HepG2 (cell line): Measurements from ENCODE around the gene MGAT2. TPM values are rescaled to one million over a fixed set of nuclear protein-coding genes. Genes with fewer than 3 reads are reported as not detected.

Experiments
- ATAC-seq: fragments of 200-7000 bp; cut with Tn5 transposase; 3 replicates; pipeline ENCODE4 v1.9.1; 2020; ENCODE audit warnings: mild to moderate bottlenecking, moderate library complexity
- BruUV-seq: library from RNA; stranded (reverse); fragments of 400-500 nt; replicated peaks from 2 replicates; lab custom pipeline; 2021; lab: Mats Ljungman, UMichigan
- CTCF ChIA-PET: fragments of 300-600 bp; formaldehyde crosslinking; extraction: SDS; loops from one replicate; lab custom pipeline; 2021; ENCODE audit warnings: low total read pairs, inconsistent platforms, low intra/inter-chr PET ratio; lab: Yijun Ruan, JAX
- POLR2A ChIA-PET: fragments of 350-600 bp; sonication (Branson Sonifier 250); formaldehyde crosslinking; loops from one replicate; lab custom pipeline; 2020; ENCODE audit warnings: antibody characterized with exemption, inconsistent platforms; lab: Yijun Ruan, JAX
- DNase-seq: peaks from one replicate; pipeline ENCODE4 v3.0.0-alpha.2; 2015; ENCODE audit warnings: low spot score
- FAIRE-seq: peaks from 3 replicates; lab custom pipeline; 2011; peaks lifted over from hg19 to GRCh38; lab: Jason Lieb, UNC
- H2AFZ ChIP-seq: one replicate; pipeline ENCODE4 v1.6.1; 2011; ENCODE audit warnings: low read length, inconsistent platforms
- H3K27ac ChIP-seq: fragments of 300-600 bp; 3 replicates; pipeline ENCODE4 v1.8.0; 2011; ENCODE audit warnings: mixed run types, mild to moderate bottlenecking, mixed read lengths, low read length, inconsistent platforms; ENCODE audit not compliant: insufficient read depth; ENCODE audit errors: extremely low read length
- H3K27me3 ChIP-seq, 2 experiments: fragments of 200-600 bp in 1 of 2; 2 replicates in 1 of 2; 3 replicates in 1 of 2; pipeline versions ENCODE4 v1.6.0 to v1.8.0; 2011; ENCODE audit warnings: low read length in 2 of 2, mild to moderate bottlenecking in 2 of 2, moderate library complexity in 2 of 2, inconsistent platforms in 1 of 2; ENCODE audit not compliant: insufficient read depth in 2 of 2, control insufficient read depth in 1 of 2
- H3K36me3 ChIP-seq, 2 experiments: fragments of 200-600 bp in 1 of 2; replicated peaks in 1 of 2; 2 replicates in 1 of 2; 3 replicates in 1 of 2; pipeline versions ENCODE4 v1.5.1 to v1.8.0; 2011; ENCODE audit warnings: low read length in 2 of 2, inconsistent platforms in 1 of 2; ENCODE audit not compliant: insufficient read depth in 2 of 2, control insufficient read depth in 1 of 2
- H3K4me1 ChIP-seq: 2 replicates; pipeline ENCODE4 v1.5.1; 2012; ENCODE audit warnings: low read length, inconsistent platforms; ENCODE audit not compliant: insufficient read depth
- H3K4me2 ChIP-seq: 2 replicates; pipeline ENCODE4 v1.6.0; 2011; ENCODE audit warnings: low read depth, low read length, inconsistent platforms
- H3K4me3 ChIP-seq, 3 experiments: fragments of 200-600 bp in 1 of 3; sonication (generic), shearing (Covaris generic) in 1 of 3; replicated peaks in 1 of 3; 2 replicates each; pipeline ENCODE4 v1.5.1; 2011 to 2016; ENCODE audit warnings: low read length in 3 of 3, inconsistent platforms in 2 of 3, low read depth in 2 of 3, mild to moderate bottlenecking in 2 of 3, control low read depth in 1 of 3, mixed read lengths in 1 of 3; ENCODE audit not compliant: insufficient read depth in 1 of 3
- H3K79me2 ChIP-seq: one replicate; pipeline ENCODE4 v1.6.1; 2011; ENCODE audit warnings: low read length, inconsistent platforms; ENCODE audit not compliant: insufficient read depth
- H3K9ac ChIP-seq: 2 replicates; pipeline ENCODE4 v1.6.0; 2011; ENCODE audit warnings: mild to moderate bottlenecking, low read depth, low read length, inconsistent platforms; ENCODE audit not compliant: insufficient read depth
- H3K9me3 ChIP-seq: 2 replicates; pipeline ENCODE4 v1.5.1; 2012; ENCODE audit warnings: mild to moderate bottlenecking, low read length
- H4K20me1 ChIP-seq: 2 replicates; pipeline ENCODE4 v1.6.0; 2011; ENCODE audit warnings: inconsistent platforms, mild to moderate bottlenecking, low read length, moderate library complexity; ENCODE audit not compliant: insufficient read depth
- AHR ChIP-seq: IDR thresholded peaks from 2 replicates; pipeline ENCODE4 v1.6.1; 2018; ENCODE audit warnings: missing genetic modification reagents, missing compliant biosample characterization
- FOSL2 ChIP-seq: sonication (generic); formaldehyde crosslinking; IDR thresholded peaks from 2 replicates; pipeline ENCODE4 v1.4.0; 2020; ENCODE audit warnings: missing genetic modification reagents
- GATAD1 ChIP-seq: IDR thresholded peaks from 2 replicates; pipeline ENCODE4 v1.6.1; 2016; ENCODE audit warnings: missing genetic modification reagents, missing compliant biosample characterization
- POLR2G ChIP-seq: fragments of 200-400 bp; formaldehyde crosslinking; IDR thresholded peaks from 2 replicates; pipeline ENCODE4 v1.6.1; 2018; ENCODE audit warnings: mild to moderate bottlenecking, low read depth, low read length, moderate library complexity
- RBFOX2 ChIP-seq: fragments of 200-400 bp; formaldehyde crosslinking; IDR thresholded peaks from 2 replicates; pipeline ENCODE4 v1.6.1; 2017; ENCODE audit warnings: low read depth, mild to moderate bottlenecking, low read length
- SRSF4 ChIP-seq: fragments of 200-400 bp; formaldehyde crosslinking; IDR thresholded peaks from one replicate; pipeline ENCODE4 v1.6.1; 2018; ENCODE audit warnings: mild to moderate bottlenecking, low read depth, low read length, moderate library complexity; ENCODE audit not compliant: poor library complexity, severe bottlenecking
- ZBTB21 ChIP-seq: sonication (generic); formaldehyde crosslinking; IDR thresholded peaks from 2 replicates; pipeline ENCODE4 v1.4.0; 2020; ENCODE audit warnings: missing genetic modification reagents
- ZIK1 ChIP-seq: sonication (generic); formaldehyde crosslinking; IDR thresholded peaks from 2 replicates; pipeline ENCODE4 v1.5.0; 2020; ENCODE audit warnings: mild to moderate bottlenecking, low read depth, missing genetic modification reagents, borderline replicate concordance
- ZNF207 ChIP-seq: fragments of 450-650 bp; IDR thresholded peaks from 2 replicates; pipeline ENCODE4 v1.6.1; 2016; ENCODE audit warnings: antibody characterized with exemption, borderline replicate concordance
- ZNF326 ChIP-seq: sonication (generic); formaldehyde crosslinking; IDR thresholded peaks from 2 replicates; pipeline ENCODE4 v1.4.0; 2020; ENCODE audit warnings: missing genetic modification reagents, borderline replicate concordance
- ZNF747 ChIP-seq: sonication (generic); formaldehyde crosslinking; IDR thresholded peaks from 2 replicates; pipeline ENCODE4 v1.8.1; 2023; ENCODE audit warnings: missing genetic modification reagents, mild to moderate bottlenecking, borderline replicate concordance
- ZNF784 ChIP-seq: sonication (generic); formaldehyde crosslinking; IDR thresholded peaks from 2 replicates; pipeline ENCODE4 v1.5.1; 2020; ENCODE audit warnings: missing genetic modification reagents, mild to moderate bottlenecking, borderline replicate concordance
- WGBS: methylation state at CpG from one replicate; pipeline ENCODE4 v1.1.6; 2017; ENCODE audit warnings: low lambda C conversion rate; 5-methylcytosine and 5-hydroxymethylcytosine counted together
- in situ Hi-C: cut with HindIII; loops from 2 replicates; pipeline ENCODE4 v1.10.0; 2017; ENCODE audit warnings: low pct_unique_long_range_greater_than_20kb; ENCODE audit not compliant: extremely low pct_ligation_motif_present
- intact Hi-C: fragments of 100-400 bp; cut with micrococcal nuclease; formaldehyde crosslinking; loops from one replicate; pipeline ENCODE4 v1.10.0; 2022; ENCODE audit not compliant: unreplicated experiment
- polyA plus RNA-seq, 8 experiments: library from polyadenylated mRNA; depleted of rRNA in 3 of 8; stranded (reverse) in 7 of 8; unstranded in 1 of 8; fragments of >200 nt; fragmentation: Illumina TruSeq in 4 of 8; extraction: Trizol in 4 of 8; gene quantifications; 2 replicates each; pipeline versions ENCODE4 v1.2.1 to v1.2.3, GENCODE V29; 2011 to 2016; ENCODE audit warnings: low read depth in 4 of 8, missing spikeins in 1 of 8, mixed read lengths in 1 of 8; ENCODE audit not compliant: insufficient read depth in 1 of 8
- total RNA-seq, 5 experiments: library from RNA; depleted of rRNA; stranded (reverse); fragments of >200 nt; fragmentation: Illumina TruSeq; extraction: Trizol; gene quantifications; 2 replicates each; pipeline ENCODE4 v1.2.3, GENCODE V29; 2016; ENCODE audit warnings: low read depth in 1 of 5
- TF ChIP-seq, protein P1 (sequence below): sonication (generic); formaldehyde crosslinking; IDR thresholded peaks from 2 replicates; pipeline ENCODE4 v1.4.0; 2020; ENCODE audit warnings: mild to moderate bottlenecking, missing genetic modification reagents

The MGAT2 gene
- total and polyA plus RNA-seq, 2 of the 13 experiments (the other 11 are each of a cell fraction or from before 2014, with no cell fraction given): 12.9 to 51.9 TPM

- TF ChIP-seq ZNF326 (CRISPR knock-in tag): no peak
- TF ChIP-seq FOSL2 (CRISPR knock-in tag): no peak
- no peak for TF ChIP-seq ZNF784 (CRISPR knock-in tag)
- TF ChIP-seq ZBTB21 (CRISPR knock-in tag): no peak
- TF ChIP-seq RBFOX2: peak; percentile 61
- no peak for TF ChIP-seq SRSF4
- TF ChIP-seq AHR (CRISPR knock-in tag): no peak
- peak; percentile 46; the same call in 1 of the 2 replicates for TF ChIP-seq ZNF747 (CRISPR knock-in tag)
- no peak for TF ChIP-seq GATAD1
- TF ChIP-seq ZIK1 (CRISPR knock-in tag): peak; percentile 73; the same call in 1 of the 2 replicates
- no peak for TF ChIP-seq ZNF207
- TF ChIP-seq, all 625 proteins: peak for 163
These were observed 14.1 kb downstream of the MGAT2 start, which contains the start of gene DNAAF2 (continued) for GRCh38 chr14:49634547-49635334.

- H3K9ac ChIP-seq: no peak overlapping the region
- ATAC-seq (no peak), DNase-seq (no peak), FAIRE-seq (no peak)
- CTCF ChIA-PET: no interaction called here
- no peak overlapping the region for H3K4me3 ChIP-seq
- peaks cover 55% of the 10 kb centered on the region for H3K4me1 ChIP-seq
- WGBS: 100% methylated on average over 1 of the region's 1 CpG
- no peaks in the 10 kb centered on the region; a peak in 1 of 5 replicates for H3K27me3 ChIP-seq
- no peak overlapping the region for H3K27ac ChIP-seq
- peak overlapping the region; percentile 36; the same call in 1 of the 2 replicates for H3K4me2 ChIP-seq
- H4K20me1 ChIP-seq: no peaks in the 10 kb centered on the region
- H3K9me3 ChIP-seq: no peaks in the 10 kb centered on the region
- intact Hi-C loops: no loop called here
- H3K36me3 ChIP-seq: peaks cover 0 to 8% of the 10 kb centered on the region in 2 experiments; a peak in 2 of 5 replicates
- peaks cover 53% of the 10 kb centered on the region for H3K79me2 ChIP-seq
- TF ChIP-seq, protein P1, sequence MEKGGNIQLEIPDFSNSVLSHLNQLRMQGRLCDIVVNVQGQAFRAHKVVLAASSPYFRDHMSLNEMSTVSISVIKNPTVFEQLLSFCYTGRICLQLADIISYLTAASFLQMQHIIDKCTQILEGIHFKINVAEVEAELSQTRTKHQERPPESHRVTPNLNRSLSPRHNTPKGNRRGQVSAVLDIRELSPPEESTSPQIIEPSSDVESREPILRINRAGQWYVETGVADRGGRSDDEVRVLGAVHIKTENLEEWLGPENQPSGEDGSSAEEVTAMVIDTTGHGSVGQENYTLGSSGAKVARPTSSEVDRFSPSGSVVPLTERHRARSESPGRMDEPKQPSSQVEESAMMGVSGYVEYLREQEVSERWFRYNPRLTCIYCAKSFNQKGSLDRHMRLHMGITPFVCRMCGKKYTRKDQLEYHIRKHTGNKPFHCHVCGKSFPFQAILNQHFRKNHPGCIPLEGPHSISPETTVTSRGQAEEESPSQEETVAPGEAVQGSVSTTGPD (CRISPR knock-in tag): no peak
- 0 out of 2 replicates have a peak, but pooled peaks have one; percentile 8 for TF ChIP-seq POLR2G
- no peak overlapping the region for H2AFZ ChIP-seq
- POLR2A ChIA-PET: interaction anchor here (1.1 to 2.2 kb wide), 2 partner anchors 16 to 133 kb away, joined by 4 to 10 read pairs; partner anchors contain the start of genes MGAT2 and RPL36AL
- in situ Hi-C loops: loop anchor here (10.0 kb wide), 1 partner anchor 198 kb away; no protein-coding TSS in a partner anchor
- BruUV-seq: no TSS peak
These were observed 16.3 kb downstream of the MGAT2 start for GRCh38 chr14:49636866-49637265.
